ENCODE results near the gene BCAS3.
A peak's percentile ranks its signal among the peaks of the same experiment; 100 is the strongest.

The BCAS3 gene

DNA sequence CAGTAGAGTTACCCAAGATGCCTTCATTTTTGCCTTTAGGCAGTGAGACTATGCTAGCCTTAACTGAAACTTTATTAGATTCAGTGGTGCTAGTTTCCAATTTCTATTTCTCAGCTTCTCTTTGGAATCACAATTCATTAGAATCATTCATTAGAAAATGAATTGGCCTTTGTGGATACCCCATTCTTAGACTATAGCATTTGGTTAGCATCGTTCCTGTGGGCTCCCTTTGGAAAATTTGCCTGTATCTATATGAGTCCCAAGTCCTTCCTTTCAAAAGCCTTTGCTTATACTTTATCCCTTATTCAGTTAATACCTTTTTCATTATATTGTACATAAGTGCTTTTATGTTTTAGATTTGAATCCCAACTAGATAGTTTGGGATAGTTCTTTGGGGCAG, 535.0 kb downstream of the BCAS3 start:
- no peaks in the 10 kb centered on the region for H3K9me3 ChIP-seq
- H3K4me3 ChIP-seq (ENCODE audit: low read depth, low read length): no peak overlapping the region
- TF ChIP-seq, protein P1, sequence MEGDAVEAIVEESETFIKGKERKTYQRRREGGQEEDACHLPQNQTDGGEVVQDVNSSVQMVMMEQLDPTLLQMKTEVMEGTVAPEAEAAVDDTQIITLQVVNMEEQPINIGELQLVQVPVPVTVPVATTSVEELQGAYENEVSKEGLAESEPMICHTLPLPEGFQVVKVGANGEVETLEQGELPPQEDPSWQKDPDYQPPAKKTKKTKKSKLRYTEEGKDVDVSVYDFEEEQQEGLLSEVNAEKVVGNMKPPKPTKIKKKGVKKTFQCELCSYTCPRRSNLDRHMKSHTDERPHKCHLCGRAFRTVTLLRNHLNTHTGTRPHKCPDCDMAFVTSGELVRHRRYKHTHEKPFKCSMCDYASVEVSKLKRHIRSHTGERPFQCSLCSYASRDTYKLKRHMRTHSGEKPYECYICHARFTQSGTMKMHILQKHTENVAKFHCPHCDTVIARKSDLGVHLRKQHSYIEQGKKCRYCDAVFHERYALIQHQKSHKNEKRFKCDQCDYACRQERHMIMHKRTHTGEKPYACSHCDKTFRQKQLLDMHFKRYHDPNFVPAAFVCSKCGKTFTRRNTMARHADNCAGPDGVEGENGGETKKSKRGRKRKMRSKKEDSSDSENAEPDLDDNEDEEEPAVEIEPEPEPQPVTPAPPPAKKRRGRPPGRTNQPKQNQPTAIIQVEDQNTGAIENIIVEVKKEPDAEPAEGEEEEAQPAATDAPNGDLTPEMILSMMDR (IDR thresholded peaks at IDR 0.05; ENCODE audit: low read depth, low read length): no peak
- H3K36me3 ChIP-seq: no peaks in the 10 kb centered on the region
- no peaks in the 10 kb centered on the region for H3K27me3 ChIP-seq
- peaks cover 28% of the 10 kb centered on the region for H3K4me1 ChIP-seq
- DNase-seq: no peak

DNA sequence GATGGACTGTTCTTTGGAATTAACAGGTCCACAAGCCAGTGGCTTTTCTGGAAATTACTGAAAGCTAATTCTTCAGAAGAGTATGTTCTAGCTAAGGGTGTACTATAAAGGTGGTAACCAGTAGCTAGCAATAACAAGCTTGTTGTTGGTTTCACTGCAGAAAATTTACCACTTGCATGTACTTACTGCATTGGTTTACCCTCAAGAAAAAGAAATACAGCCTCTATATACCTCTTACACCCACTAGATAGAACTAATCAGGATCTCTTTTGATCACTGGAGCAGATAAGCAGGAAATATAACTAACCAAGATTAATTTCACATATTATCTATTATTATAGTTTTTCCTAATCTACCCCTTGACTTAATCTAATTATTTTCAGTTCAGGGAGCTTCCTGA, 537.1 kb downstream of the BCAS3 start:
- Histone ChIP-seq H3K36me3 (no peaks in the 10 kb centered on the region), H3K4me3 (ENCODE audit: low read depth, low read length) (no peak overlapping the region), H3K4me1 (peaks cover 20% of the 10 kb centered on the region), H3K9me3 (no peaks in the 10 kb centered on the region), H3K27me3 (no peaks in the 10 kb centered on the region)
- DNase-seq: no peak
- TF ChIP-seq, protein P1 (IDR thresholded peaks at IDR 0.05; ENCODE audit: low read depth, low read length): no peak

GRCh38 chr17:61216066-61216465, 538.4 kb downstream of the BCAS3 start:
- TF ChIP-seq, protein P1 (IDR thresholded peaks at IDR 0.05; ENCODE audit: low read depth, low read length): no peak
- no peaks in the 10 kb centered on the region for H3K27me3 ChIP-seq
- no peak overlapping the region for H3K4me3 ChIP-seq (ENCODE audit: low read depth, low read length)
- no peaks in the 10 kb centered on the region for H3K9me3 ChIP-seq
- H3K36me3 ChIP-seq: no peaks in the 10 kb centered on the region
- no peak for DNase-seq
- H3K4me1 ChIP-seq: peaks cover 15% of the 10 kb centered on the region

DNA sequence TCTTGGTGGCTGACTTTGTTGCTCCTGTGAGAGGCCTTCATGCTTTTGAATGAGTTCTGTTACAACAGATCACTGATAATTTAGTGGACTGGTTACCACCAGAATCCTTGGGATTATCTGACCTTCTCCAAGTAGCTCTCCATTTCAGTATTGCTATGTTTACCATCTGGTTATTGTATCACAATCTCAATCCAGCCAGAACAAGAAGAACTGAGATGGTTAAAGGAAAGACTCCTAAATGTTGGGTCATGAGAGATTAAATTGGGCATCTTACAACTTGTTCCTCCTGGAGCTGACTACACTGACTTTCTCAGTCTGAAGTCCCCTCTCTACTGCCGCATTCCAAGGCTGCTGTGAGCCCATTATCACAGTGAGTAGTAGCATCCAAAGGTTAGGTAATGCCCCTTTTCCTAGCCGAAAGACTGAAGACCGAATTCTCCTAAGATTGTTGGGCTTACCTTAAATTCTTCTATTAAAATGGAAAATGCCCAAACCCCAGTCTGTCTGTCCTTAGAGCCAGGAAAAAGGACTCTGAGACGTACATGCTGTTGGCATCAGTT, 540.3 kb downstream of the BCAS3 start:
- no peaks in the 10 kb centered on the region for H3K36me3 ChIP-seq
- TF ChIP-seq, protein P1 (IDR thresholded peaks at IDR 0.05; ENCODE audit: low read depth, low read length): no peak
- no peak for DNase-seq
- H3K4me1 ChIP-seq: peaks cover 18% of the 10 kb centered on the region
- H3K27me3 ChIP-seq: no peaks in the 10 kb centered on the region
- H3K4me3 ChIP-seq (ENCODE audit: low read depth, low read length): no peak overlapping the region
- no peaks in the 10 kb centered on the region for H3K9me3 ChIP-seq

GRCh38 chr17:61218438-61218837, 540.8 kb downstream of the BCAS3 start:
- TF ChIP-seq, protein P1 (IDR thresholded peaks at IDR 0.05; ENCODE audit: low read depth, low read length): no peak
- Histone ChIP-seq H3K4me3 (ENCODE audit: low read depth, low read length) (no peak overlapping the region), H3K27me3 (no peaks in the 10 kb centered on the region), H3K9me3 (no peaks in the 10 kb centered on the region), H3K36me3 (no peaks in the 10 kb centered on the region), H3K4me1 (peaks cover 18% of the 10 kb centered on the region)
- DNase-seq: no peak

- Histone ChIP-seq H3K9me3 (no peaks in the 10 kb centered on the region), H3K4me1 (peaks cover 18% of the 10 kb centered on the region), H3K4me3 (ENCODE audit: low read depth, low read length) (no peak overlapping the region), H3K27me3 (no peaks in the 10 kb centered on the region), H3K36me3 (no peaks in the 10 kb centered on the region)
- TF ChIP-seq, protein P1 (IDR thresholded peaks at IDR 0.05; ENCODE audit: low read depth, low read length): no peak
- peak; percentile 15 for DNase-seq
Observed at GRCh38 chr17:61219460-61219859, 541.8 kb downstream of the BCAS3 start.
